Fibroblast of lung (primary cell): Measurements from ENCODE around the gene ZNF532. TPM values are rescaled to one million over a fixed set of nuclear protein-coding genes. Genes with fewer than 3 reads are reported as not detected.

ENCODE experiments used
- DNase-seq, 2 donors: peaks; one replicate each; pipeline versions ENCODE4 v3.0.0 to v3.0.0-alpha.2; 2010; ENCODE audit warnings: low read depth in 2 of 2
- H2AFZ ChIP-seq: 2 replicates; pipeline ENCODE4 v1.5.1; 2012; ENCODE audit warnings: low read length, control low read depth, inconsistent platforms
- H3K27ac ChIP-seq: 2 replicates; pipeline ENCODE4 v1.5.1; 2011; ENCODE audit warnings: low read length, control low read depth; ENCODE audit not compliant: insufficient read depth
- H3K27me3 ChIP-seq: 2 replicates; pipeline ENCODE4 v1.5.1; 2011; ENCODE audit warnings: mild to moderate bottlenecking, low read length; ENCODE audit not compliant: control insufficient read depth, insufficient read depth
- H3K36me3 ChIP-seq: 2 replicates; pipeline ENCODE4 v1.5.1; 2011; ENCODE audit warnings: low read length; ENCODE audit not compliant: control insufficient read depth, insufficient read depth
- H3K4me1 ChIP-seq: 2 replicates; pipeline ENCODE4 v1.5.1; 2011; ENCODE audit warnings: low read length; ENCODE audit not compliant: control insufficient read depth, insufficient read depth; ENCODE audit errors: extremely low read depth
- H3K4me2 ChIP-seq: 2 replicates; pipeline ENCODE4 v1.5.1; 2011; ENCODE audit warnings: low read length, control low read depth; ENCODE audit not compliant: insufficient read depth; ENCODE audit errors: extremely low read depth
- H3K4me3 ChIP-seq, 4 experiments: fragments of 200-600 bp in 1 of 4; sonication (generic) in 1 of 4; replicated peaks in 1 of 4; 2 replicates each; pipeline ENCODE4 v1.5.1; 2011 to 2016; ENCODE audit warnings: low read length in 4 of 4, low read depth in 3 of 4, mild to moderate bottlenecking in 3 of 4, control low read depth in 2 of 4, inconsistent platforms in 1 of 4, mixed read lengths in 1 of 4; ENCODE audit not compliant: insufficient read depth in 1 of 4; ENCODE audit errors: control extremely low read depth in 1 of 4
- H3K79me2 ChIP-seq: 2 replicates; pipeline ENCODE4 v1.5.1; 2012; ENCODE audit warnings: mild to moderate bottlenecking, low read length, inconsistent platforms; ENCODE audit not compliant: control insufficient read depth, insufficient read depth
- H3K9ac ChIP-seq: 2 replicates; pipeline ENCODE4 v1.5.1; 2011; ENCODE audit warnings: mild to moderate bottlenecking, low read length, control low read depth; ENCODE audit not compliant: insufficient read depth
- H3K9me3 ChIP-seq: 2 replicates; pipeline ENCODE4 v1.5.1; 2012; ENCODE audit warnings: low read depth, low read length; ENCODE audit not compliant: control insufficient read depth, insufficient read depth
- H4K20me1 ChIP-seq: 2 replicates; pipeline ENCODE4 v1.5.1; 2011; ENCODE audit warnings: low read length; ENCODE audit not compliant: control insufficient read depth, insufficient read depth; ENCODE audit errors: extremely low read depth
- CTCF ChIP-seq, 2 donors: IDR thresholded peaks in 1 of 2; conservative IDR thresholded peaks in 1 of 2; 1 replicate in 1 of 2; 2 replicates in 1 of 2; pipeline ENCODE4 v1.5.1; 2011 to 2012; ENCODE audit warnings: low read length in 2 of 2, control low read depth in 1 of 2, inconsistent platforms in 1 of 2, low read depth in 1 of 2, mild to moderate bottlenecking in 1 of 2
- EZH2 ChIP-seq: IDR thresholded peaks from 2 replicates; pipeline ENCODE4 v1.5.1; 2012; ENCODE audit warnings: low read length, control low read depth, mild to moderate bottlenecking; ENCODE audit errors: missing control alignments
- polyA plus RNA-seq, 2 donors: library from polyadenylated mRNA; depleted of rRNA in 1 of 2; stranded (reverse) in 1 of 2; unstranded in 1 of 2; fragments of >200 nt; gene quantifications; 2 replicates each; pipeline ENCODE4 v1.2.1, GENCODE V29; 2011 to 2012; ENCODE audit warnings: missing spikeins in 1 of 2
- total RNA-seq: library from RNA; depleted of rRNA; stranded (reverse); fragments of >200 nt; gene quantifications from 2 replicates; pipeline ENCODE4 v1.2.1, GENCODE V29; 2014

ZNF532 gene
- total and polyA plus RNA-seq, 2 donors (not counting 1 experiment from before 2014, with no cell fraction given), result 57.3 to 64.6 TPM

- TF ChIP-seq CTCF (conservative IDR thresholded peaks at IDR 0.05 in 1 of 2, IDR thresholded peaks at IDR 0.05 in 1 of 2; ENCODE audit: low read depth in 1 of 2, low read length in 2 of 2), result no peak
- TF ChIP-seq EZH2, result no peak
- no peak for DNase-seq
- H3K79me2 ChIP-seq, result peaks cover 9% of the 10 kb centered on the region
Measured at GRCh38 chr18:58909521-58909920, 44.8 kb downstream of the ZNF532 start.

GRCh38 chr18:58911241-58911640 lies 46.6 kb downstream of the ZNF532 start:
- Histone ChIP-seq H3K36me3 (peaks cover 2% of the 10 kb centered on the region), H3K9ac (peak overlapping the region; percentile 13), H3K9me3 (no peaks in the 10 kb centered on the region), H3K79me2 (peaks cover 9% of the 10 kb centered on the region), H3K4me1 (peaks cover 19% of the 10 kb centered on the region), H3K4me3 (peak overlapping the region in 1 of 4 experiments; percentile 7), H2AFZ (no peak overlapping the region), H4K20me1 (no peaks in the 10 kb centered on the region), H3K27me3 (no peaks in the 10 kb centered on the region), H3K27ac (peak overlapping the region; percentile 57), H3K4me2 (peak overlapping the region; percentile 74)
- TF ChIP-seq EZH2, result no peak
- DNase-seq, result no peak

More at GRCh38 chr18:58909521-58909920, 44.8 kb downstream of the ZNF532 start:
- Histone ChIP-seq H4K20me1 (no peaks in the 10 kb centered on the region), H3K27ac (no peak overlapping the region), H3K36me3 (peaks cover 2% of the 10 kb centered on the region), H3K9ac (no peak overlapping the region), H3K4me2 (no peak overlapping the region), H3K4me1 (peaks cover 19% of the 10 kb centered on the region), H3K9me3 (no peaks in the 10 kb centered on the region), H2AFZ (no peak overlapping the region), H3K27me3 (no peaks in the 10 kb centered on the region), H3K4me3 (no peak overlapping the region)

DNA sequence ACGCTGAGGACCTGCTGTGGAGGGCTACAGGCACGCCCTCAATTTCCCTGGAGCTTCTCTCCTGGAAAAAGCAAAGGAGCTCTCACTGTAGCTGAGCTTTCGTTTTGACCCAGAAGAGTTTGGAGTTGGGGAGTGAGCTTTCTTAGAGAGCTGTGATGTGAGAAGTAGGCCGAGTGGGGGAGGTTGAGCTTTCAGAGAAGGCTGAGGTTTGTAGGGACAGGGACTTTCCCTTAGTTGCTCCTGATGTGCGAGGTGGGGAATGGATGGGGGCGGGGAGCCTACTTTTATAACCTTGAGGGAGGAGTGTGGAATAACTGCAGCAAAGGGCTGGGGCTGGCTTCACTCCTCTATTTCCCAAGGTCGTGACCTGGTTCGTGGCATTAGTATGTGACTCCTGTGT lies 47.1 kb downstream of the ZNF532 start:
- Histone ChIP-seq H3K27ac (peak overlapping the region; percentile 57), H3K27me3 (no peaks in the 10 kb centered on the region), H2AFZ (no peak overlapping the region), H3K79me2 (peaks cover 9% of the 10 kb centered on the region), H3K36me3 (peaks cover 2% of the 10 kb centered on the region), H3K9me3 (no peaks in the 10 kb centered on the region), H4K20me1 (no peaks in the 10 kb centered on the region), H3K4me3 (peak overlapping the region in 2 of 4 experiments; percentile 7 to 12), H3K4me1 (peaks cover 19% of the 10 kb centered on the region), H3K9ac (no peak overlapping the region), H3K4me2 (peak overlapping the region; percentile 74)
- DNase-seq, result no peak
- no peak for TF ChIP-seq CTCF (conservative IDR thresholded peaks at IDR 0.05 in 1 of 2, IDR thresholded peaks at IDR 0.05 in 1 of 2; ENCODE audit: low read depth in 1 of 2, low read length in 2 of 2)
- no peak for TF ChIP-seq EZH2
